Measurements from ENCODE around the gene CFAP97. TPM values are rescaled to one million over a fixed set of nuclear protein-coding genes. Genes with fewer than 3 reads are reported as not detected.

The CFAP97 gene
- total and polyA plus RNA-seq, 12 donors = 3.3 to 20.9 (median 12.2) TPM

DNA sequence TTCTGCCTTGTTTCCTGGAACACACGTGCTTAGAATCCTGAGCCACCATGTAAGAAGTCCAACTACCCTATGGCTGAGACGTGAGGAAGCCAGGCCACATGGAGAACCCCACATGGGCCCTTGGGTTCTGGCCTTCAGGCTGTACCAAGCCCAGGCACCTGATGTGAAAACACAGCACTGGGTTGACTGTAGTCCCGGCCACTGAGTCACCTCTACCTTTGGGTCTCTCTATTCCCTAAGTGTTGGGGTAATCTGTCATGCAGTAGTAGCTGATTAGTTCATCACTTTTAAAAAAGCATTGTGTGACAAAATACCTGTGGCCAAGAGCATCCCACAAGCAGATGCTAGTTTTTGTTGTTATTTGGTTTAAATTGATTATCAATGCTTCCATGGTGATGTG is 24.3 kb downstream of the CFAP97 start:
- H3K9me3 ChIP-seq = no peaks in the 10 kb centered on the region
- H3K36me3 ChIP-seq = peaks cover 0 to 25% (median 6%) of the 10 kb centered on the region in 9 donors
- intact Hi-C loops (cut with DNase I) = no loop called here
- DNase-seq (no peak), ATAC-seq (no peak)
- peaks cover 0 to 9% (median 0%) of the 10 kb centered on the region in 9 donors for H3K4me1 ChIP-seq
- TF ChIP-seq, protein P1, sequence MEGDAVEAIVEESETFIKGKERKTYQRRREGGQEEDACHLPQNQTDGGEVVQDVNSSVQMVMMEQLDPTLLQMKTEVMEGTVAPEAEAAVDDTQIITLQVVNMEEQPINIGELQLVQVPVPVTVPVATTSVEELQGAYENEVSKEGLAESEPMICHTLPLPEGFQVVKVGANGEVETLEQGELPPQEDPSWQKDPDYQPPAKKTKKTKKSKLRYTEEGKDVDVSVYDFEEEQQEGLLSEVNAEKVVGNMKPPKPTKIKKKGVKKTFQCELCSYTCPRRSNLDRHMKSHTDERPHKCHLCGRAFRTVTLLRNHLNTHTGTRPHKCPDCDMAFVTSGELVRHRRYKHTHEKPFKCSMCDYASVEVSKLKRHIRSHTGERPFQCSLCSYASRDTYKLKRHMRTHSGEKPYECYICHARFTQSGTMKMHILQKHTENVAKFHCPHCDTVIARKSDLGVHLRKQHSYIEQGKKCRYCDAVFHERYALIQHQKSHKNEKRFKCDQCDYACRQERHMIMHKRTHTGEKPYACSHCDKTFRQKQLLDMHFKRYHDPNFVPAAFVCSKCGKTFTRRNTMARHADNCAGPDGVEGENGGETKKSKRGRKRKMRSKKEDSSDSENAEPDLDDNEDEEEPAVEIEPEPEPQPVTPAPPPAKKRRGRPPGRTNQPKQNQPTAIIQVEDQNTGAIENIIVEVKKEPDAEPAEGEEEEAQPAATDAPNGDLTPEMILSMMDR (IDR thresholded peaks at IDR 0.05) = no peak
- H3K27me3 ChIP-seq = no peaks in the 10 kb centered on the region
- WGBS, 2 donors = 90 to 92% methylated on average over 3 of the region's 3 CpGs
- H3K27ac ChIP-seq = no peak overlapping the region
- no peak overlapping the region for H3K4me3 ChIP-seq

DNA sequence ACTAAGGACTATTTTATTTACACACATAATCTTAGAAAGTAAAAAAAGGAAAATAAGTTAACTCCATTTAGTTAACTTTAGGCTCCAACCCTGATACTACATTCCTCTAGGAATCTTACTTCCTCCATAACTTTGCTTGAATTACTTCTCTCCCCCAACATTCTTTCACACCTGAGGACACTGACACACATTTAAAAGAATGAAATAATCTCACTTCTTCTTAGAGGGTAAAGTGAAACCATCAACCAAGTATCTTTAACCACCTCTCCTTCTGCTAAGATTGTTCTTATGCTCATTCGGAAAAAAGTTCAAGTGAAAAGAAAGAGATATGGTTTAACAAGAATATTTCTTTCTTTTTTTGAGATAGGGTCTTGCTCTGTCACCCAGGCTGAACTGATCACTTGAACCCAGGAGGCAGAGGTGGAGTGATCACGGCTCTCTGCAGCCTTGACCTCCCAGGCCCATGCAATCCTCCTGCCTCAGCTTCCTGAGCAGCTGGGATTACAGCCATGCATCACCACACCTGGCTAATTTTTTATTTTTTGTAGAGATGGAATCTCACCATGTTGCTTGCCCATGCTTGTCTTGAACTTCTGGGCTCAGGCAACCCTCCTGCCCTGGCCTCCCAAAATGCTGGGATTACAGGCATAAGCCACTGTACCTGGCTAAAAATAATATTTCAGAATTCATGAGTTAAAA is 32.3 kb downstream of the CFAP97 start:
- 90 to 96% methylated on average over 2 of the region's 2 CpGs for WGBS, 2 donors
- ATAC-seq (no peak), DNase-seq (no peak)
- peaks cover 0 to 14% (median 4%) of the 10 kb centered on the region in 9 donors for H3K4me1 ChIP-seq
- H3K4me3 ChIP-seq = no peak overlapping the region
- H3K27me3 ChIP-seq = no peaks in the 10 kb centered on the region
- H3K27ac ChIP-seq = peak overlapping the region in 1 of 10 donors; percentile 23
- H3K36me3 ChIP-seq = peaks cover 0 to 75% (median 18%) of the 10 kb centered on the region in 9 donors
- no peaks in the 10 kb centered on the region for H3K9me3 ChIP-seq
- intact Hi-C loops (cut with DNase I) = no loop called here
- TF ChIP-seq, protein P1 (IDR thresholded peaks at IDR 0.05) = no peak

DNA sequence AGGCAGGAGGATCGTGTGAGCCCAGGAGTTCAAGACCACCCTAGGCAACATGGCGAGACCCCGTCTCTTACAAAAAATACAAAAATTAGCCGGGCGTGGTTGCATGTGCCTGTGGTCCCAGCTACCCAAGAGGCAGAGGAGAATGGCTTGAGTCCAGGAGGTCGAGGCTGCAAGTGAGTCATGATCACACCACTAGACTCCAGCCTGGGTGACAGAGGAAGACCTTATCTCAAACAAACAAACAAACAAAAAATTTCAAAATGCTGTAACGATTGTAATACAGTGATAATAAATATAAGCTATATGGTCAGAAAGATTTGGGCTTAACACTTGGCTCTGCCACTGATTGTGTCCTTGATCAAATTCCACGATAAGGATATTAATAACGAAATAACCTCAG is 36.6 kb downstream of the CFAP97 start:
- H3K27me3 ChIP-seq = no peaks in the 10 kb centered on the region
- DNase-seq (no peak), ATAC-seq (no peak)
- 83 to 91% methylated on average over 9 of the region's 9 CpGs for WGBS, 2 donors
- no peak overlapping the region for H3K27ac ChIP-seq
- peaks cover 0 to 14% (median 2%) of the 10 kb centered on the region in 9 donors for H3K4me1 ChIP-seq
- H3K36me3 ChIP-seq = peaks cover 0 to 63% (median 11%) of the 10 kb centered on the region in 9 donors
- H3K4me3 ChIP-seq = no peak overlapping the region
- TF ChIP-seq, protein P1 (IDR thresholded peaks at IDR 0.05) = no peak
- intact Hi-C loops (cut with DNase I) = no loop called here
- H3K9me3 ChIP-seq = no peaks in the 10 kb centered on the region

DNA sequence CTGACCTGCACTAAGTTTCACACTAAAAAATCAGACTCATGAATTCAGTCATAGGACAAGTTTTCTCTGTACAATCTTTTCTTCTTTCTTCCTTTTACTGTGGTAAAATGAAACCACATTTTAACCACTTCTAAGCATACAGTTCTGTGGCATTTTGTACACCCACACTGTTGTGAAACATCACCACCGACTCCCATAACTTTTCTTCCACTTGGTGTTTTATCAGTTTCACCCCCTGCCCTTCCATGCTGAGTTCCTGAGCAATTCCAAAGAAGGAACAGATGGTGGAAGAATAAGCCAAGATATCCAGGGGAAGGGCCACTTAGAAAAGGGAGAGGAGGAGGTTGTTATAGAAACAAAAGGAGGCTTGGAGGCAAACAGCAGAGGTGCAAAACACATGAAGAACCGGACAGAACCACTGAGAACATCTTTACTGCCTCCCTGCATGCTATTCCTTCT is 38.2 kb downstream of the CFAP97 start:
- WGBS, 2 donors = 45 to 52% methylated on average over 2 of the region's 2 CpGs
- TF ChIP-seq, protein P1 (IDR thresholded peaks at IDR 0.05) = no peak
- intact Hi-C loops (cut with DNase I) = no loop called here

More for the DNA sequence above, 38.2 kb downstream of the CFAP97 start:
- peaks cover 0 to 69% (median 13%) of the 10 kb centered on the region in 9 donors for H3K36me3 ChIP-seq
- ATAC-seq (peak in 2 of 8 donors; percentile 41 to 42), DNase-seq (no peak)
- no peak overlapping the region for H3K27ac ChIP-seq
- H3K4me3 ChIP-seq = no peak overlapping the region
- no peaks in the 10 kb centered on the region for H3K9me3 ChIP-seq
- peaks cover 0 to 14% (median 0%) of the 10 kb centered on the region in 9 donors for H3K4me1 ChIP-seq
- H3K27me3 ChIP-seq = no peaks in the 10 kb centered on the region

Measured in heart right ventricle (tissue), 16 donors.